NOMO-1 treated with dmso at 0.1 percent for 144 hours (cell line): ENCODE measurements around the gene THY1.
"Not testable (repeated sequence)": the region's sequence is repeated elsewhere in the genome, so short reads cannot be mapped to it uniquely, and the experiment has no call there.

Experiments used
- DNase-seq: peaks from one replicate; lab custom pipeline; 2025; ENCODE audit not compliant: unreplicated experiment; lab: John Stamatoyannopoulos, UW

The THY1 gene

DNA sequence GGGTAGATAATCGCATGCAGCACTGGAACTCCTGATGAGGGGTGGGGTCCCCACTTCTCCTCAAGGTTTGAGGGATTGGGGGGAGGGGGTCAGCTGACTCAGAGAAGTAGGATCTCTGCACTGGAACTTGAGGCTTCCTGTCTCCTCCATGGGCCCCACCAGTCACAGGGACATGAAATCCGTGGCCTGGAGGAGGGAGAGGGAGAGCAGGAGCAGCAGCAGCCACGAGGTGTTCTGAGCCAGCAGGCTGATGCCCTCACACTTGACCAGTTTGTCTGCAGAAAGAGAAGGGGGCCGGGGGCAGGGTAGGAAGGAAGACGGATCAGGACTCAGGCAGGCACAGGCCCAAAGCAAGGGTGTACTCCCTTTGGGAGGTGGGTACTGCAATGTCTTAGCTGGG, 3.7 kb downstream of the THY1 start:
- no peak for DNase-seq

DNA sequence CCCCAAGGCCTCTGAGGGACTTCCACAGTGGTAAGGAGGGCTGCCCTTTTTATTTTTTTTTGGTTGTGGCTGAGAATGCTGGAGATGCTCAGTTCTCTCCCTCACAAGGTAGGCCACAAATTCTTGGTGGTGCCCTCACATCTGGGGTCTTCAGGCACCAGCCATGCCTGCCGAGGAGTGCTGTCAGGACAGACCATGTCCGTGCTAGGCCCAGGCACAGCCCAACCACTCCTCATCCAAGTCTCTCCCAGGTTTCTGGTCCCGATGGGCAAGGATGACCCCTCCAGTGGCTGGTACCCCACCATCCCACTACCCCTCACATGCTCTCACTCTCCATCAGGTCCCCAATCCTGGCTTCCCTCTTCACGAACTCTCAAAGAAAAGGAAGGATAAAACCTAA, 4.2 kb downstream of the THY1 start:
- no peak for DNase-seq

DNA sequence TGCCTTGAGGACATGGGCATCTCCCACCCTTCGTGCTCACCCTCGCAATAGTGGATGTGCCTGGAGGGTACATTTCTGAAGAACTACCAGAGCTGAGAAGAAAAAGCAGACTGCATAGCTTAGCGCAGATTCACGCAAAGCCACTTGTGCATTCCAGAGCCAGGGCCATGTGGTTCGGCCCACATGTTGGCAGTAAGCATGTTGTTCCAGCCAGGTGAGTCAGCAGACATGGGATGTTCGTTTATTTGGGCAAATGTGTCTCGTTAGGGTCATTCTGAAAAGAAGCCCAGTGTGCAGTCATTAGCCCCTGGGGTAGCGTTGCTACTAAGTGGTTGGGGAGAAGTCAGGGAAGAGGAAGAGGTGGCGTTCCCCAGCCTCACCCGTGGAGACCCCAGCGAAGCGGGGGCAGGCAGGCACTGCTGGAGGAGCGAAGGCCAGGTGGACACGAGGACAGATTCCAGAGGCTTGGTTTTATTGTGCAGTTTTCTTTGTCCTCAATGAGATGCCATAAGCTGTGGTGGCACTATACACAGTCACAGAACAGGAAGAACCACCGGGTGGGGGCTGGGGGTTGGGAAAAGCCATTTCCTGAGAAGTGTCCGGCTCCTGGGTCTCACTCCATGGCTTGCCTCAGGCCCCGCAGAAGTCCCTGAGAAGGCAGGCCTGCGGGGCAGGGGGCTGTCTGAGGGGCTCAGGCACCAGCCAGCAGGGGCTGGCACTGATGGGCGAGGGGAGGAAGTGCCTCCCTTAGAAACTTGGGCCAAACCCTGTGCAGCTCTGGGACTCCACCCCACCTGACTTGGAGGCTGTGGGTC, 5.0 kb downstream of the THY1 start:
- DNase-seq, result no peak

DNA sequence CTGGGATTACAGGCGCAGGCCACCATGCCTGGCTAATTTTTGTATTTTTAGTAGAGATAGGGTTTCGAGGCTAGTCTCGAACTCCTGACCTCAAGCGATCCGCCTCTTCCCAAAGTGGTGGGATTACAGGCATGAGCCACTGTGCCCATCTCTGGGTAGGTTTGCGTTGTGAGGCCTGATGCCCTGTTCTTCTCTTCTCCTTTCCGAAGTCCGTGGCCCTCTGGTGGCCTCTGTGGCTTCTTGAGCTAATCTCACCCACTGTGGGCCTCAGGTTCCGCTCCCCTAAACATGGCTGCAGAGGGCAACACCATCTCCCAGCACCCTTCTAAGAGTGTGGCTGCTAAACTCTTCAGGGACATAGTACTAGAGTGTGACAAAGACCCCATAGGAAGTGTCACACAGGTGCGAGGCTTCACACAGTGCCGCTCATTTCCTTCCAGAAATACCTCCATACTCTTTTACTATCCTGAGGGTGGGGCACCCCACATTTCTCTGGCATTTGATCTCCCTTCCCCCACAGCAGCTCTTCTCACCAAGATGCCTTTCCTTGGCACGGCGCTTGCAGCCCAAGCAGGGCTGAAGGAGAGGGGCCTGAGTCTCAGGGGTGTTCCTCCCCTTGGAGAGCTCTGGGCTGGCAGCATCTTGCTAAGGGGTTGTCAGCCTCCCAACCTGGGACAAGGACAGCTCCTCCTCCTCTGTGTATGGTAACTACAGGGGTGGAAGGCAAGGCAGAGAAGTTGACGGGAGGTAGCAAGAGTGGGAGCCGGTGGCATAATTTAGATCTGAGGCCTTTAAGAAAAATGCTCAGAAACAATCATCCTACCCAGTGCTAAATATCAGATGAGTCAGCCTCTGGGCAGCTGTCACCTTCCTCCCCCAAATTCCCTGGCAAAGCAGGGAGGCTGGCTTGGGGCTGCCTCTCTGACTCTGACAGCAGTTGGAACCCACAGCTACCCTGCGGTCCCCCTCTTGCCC, 6.1 kb downstream of the THY1 start:
- no peak for DNase-seq

DNA sequence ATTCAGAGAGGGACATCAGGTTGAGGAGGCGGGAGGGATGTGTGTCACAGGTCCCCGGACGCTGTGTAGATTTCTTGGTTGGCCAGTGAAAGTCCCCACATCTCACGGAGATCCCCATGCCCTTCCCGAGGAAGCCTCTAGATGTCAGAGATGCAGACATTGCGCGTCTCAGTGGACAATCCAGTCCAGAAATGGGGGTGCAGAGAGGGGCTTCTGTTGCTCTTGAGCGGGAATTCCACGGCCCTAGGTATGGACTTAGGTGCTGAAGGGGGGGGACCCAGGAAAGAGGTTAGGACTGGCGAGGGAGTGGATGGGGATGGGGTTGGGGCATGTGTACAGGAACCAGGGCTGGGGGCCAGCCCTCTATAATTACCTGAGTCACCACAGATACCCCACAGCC, 7.0 kb downstream of the THY1 start:
- DNase-seq, result no peak

DNA sequence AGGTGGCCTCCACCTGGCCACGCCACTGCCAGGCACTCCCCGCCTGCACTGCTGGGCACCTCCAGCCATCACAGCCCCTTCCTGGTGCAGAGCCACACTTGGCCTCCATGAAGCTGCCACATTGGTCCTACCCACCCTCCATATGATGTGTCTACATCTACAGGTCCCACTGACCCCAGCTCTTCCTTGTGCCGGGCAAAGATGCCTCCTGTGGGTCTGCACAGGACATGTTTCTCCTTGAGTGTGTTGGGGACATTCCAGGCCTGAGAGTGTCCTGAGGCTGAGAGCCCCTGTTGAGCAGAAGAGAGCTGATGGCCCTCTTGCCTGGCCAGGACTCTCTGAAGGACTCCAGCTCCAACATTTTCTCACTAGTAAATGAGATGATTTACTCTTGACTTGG, 7.5 kb downstream of the THY1 start:
- no peak for DNase-seq

DNA sequence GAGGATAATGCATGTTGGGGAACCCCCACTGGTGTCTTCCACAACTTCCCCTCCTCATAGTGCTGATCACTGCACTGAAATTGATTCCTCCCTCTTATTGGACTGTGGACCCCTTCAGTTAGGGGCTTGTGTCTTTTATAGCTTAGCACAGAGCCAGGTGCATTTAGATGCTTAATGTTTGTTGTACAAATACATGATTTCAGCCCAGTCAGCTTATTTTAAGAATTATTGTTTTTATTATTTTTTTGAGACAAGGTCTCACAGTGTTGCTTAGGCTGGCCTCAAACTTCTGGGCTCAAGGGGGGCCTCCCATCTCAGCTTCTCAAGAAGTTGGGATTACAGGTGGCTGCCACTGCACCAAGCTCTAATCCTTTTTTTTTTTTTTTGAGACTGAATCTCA, 8.2 kb downstream of the THY1 start:
- DNase-seq, result no peak

DNA sequence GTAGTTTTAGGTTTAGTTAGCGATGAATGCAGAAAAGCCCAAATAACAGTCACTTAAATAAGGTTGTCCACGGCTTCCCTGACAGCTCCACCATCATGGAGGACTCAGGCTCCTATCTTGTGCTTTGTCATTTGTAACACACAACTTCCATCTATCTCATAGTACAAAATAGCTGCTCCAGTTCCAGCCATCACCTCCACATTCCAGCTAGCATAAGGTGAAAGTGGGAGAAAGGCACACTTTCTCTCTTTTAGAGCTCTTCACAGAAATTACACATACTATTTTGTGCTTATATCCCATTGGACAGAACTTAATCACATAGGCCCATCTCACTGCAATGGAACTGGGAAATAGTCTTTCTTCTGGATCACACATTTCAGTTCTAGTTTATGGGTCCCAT, 8.7 kb downstream of the THY1 start:
- DNase-seq, result no peak

DNA sequence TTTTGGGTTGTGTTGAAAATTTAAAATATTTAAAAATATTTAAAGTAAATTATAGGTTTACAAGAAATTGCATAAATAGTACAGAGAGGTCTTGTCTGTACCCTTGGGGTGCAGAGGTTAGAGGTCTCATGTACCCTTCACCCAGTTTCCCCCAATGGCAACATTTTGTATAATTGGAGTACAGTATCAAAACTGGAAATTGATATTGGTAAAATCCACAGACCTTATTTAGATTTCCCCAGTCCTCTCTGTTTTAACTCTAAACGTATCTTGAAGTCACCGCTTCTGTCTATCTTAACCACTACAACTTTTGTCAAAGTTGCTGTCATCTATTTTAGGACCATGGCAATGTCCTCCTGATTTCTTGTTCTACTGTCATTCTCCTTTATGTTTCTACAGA, 10.9 kb downstream of the THY1 start:
- no peak for DNase-seq

DNA sequence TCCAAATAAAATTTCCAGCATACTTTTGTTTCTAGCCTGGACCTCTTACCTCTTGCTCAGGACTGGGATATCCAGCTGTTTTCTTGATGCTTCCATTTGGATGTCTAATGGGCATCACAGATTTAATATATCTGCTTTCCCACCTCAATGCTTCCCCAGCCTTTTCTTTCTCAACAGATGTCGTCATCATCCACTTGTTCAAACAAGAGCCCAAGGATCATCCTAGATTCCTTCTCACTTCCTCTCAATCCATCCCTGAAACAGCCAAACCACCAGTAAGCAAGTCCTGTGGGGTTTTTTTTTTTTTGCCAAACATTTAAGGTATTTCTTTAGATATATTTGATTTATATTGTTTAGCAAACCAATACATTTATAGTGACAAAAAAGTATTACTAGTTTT, 12.5 kb downstream of the THY1 start:
- DNase-seq, result no peak

DNA sequence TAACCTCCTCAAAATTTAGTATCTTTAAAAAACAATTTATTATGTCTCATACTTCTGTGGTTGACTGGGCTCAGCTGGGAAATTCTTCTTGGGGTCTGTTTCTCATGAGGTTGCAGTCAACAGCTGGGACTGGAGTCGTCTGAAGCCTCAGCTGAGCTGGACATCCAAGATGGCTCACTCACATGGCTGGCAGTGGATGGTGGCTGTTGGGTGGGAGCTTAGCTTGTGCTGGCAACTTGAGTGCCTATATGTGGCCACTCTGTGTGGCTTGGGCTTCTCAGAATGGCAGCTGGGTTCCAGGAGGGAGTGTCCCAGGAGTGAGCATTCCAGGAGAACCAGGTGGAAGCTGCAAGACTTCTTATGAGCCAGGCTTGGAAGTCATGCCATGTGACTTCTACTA, 13.2 kb downstream of the THY1 start:
- no peak for DNase-seq

DNA sequence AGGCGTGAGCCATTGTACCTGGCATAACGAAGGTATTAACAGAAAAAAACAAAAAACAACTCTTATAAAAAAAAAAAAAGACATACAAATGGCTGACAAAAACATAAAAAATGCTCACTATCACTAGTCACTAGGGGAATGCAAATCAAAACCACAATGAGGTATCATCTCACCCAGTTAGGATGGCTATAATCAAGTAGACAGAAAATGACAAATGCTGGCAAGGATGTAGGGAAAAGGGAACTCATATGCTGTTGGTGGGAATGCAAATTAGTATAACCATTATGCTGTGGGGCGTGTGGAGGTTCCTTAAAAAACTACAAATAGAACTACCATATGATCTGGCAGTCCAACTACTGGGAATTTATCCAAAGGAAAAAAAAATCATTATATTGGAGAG, 17.0 kb downstream of the THY1 start:
- no peak for DNase-seq

DNA sequence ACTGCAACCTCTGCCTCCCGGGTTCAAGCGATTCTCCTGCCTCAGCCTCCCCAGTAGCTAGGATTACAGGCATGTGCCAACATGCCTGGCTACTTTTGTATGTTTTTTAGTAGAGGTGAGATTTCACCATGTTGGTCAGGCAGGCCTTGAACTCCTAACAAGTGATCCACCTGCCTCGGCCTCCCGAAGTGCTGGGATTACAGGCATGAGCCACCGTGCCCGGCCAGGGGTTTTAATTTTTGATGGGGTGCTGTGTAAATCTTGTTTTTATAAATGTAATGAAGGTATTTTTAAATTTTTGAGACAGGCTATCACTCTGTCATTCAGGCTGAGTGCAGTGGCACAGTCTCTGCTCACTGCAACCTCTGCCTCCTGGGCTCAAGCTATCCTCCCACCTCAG, 17.5 kb downstream of the THY1 start:
- DNase-seq, result not testable (repeated sequence)

DNA sequence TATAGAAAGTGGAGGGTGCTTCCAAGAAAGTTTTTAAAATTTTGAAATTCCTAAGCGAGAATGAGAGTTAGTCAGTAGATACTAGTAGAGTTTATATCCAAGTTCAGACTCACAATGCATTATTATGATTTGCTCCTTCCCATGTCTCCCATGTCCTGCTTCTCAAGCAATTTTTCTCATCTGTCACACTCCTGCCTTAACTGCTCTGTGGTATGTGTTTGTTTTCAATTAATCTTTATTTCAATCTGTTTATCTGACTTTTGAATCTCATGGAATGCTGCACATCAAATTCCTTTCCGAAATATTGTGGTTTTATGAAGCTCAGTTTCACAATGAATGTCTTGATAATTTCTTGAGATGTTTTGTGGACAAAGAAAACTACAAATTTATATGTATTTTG, 18.1 kb downstream of the THY1 start:
- no peak for DNase-seq

DNA sequence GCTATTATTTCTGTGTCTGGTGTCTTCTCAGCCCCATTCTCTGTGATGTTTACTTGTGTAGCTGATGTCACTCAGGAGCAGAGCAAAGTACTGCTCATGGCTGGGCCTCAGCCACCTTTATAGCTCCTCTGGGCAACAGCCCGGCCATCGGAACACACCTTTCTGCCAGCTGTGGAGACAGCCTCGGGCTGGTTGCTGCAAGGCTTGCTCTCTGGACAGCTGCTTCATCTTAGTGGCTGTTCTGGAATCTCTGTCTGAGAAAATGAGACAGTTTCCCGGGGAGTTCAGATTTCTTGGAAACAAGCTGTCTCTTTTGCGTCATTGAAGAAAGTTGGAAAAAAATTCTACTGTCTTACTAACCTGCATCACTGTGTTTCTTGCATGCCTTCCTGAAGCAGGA, 20.0 kb downstream of the THY1 start:
- DNase-seq, result no peak

DNA sequence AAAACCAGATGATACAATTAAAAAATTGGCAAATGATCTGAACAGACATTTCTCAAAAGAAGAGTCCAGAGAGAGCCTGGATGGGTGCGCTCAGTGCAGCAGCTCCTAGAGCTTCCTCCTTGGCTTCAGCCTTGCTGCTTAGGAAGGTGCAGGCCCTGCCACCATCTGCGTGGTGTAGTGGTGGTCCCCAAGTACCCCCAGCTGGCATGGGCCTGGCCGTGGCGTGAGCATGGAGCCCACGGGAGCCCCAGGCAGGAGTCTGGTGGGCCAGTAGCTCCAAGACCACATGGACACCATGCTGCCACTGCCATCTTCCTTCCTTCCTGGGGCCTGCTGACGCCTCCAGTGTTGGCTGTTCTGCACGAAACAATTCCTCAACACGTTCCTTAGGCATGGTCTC, 20.5 kb downstream of the THY1 start:
- no peak for DNase-seq

DNA sequence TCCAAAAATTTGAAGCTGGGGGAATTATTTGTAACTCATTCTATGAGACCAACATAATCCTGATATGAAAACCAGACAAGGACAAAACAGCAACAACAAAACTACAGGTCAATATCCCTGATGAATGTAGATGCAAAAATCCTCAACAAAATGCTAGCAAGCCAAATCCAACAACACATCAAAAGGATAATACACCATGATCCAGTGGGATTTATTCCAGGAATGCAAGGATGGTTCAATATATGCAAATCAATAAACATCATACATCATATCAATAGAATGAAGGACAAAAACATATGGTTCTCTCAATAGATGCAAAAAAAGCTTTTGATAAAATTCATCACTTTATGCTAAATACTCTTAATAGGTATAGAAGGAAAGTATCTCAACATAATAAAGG, 22.1 kb downstream of the THY1 start:
- DNase-seq, result no peak

DNA sequence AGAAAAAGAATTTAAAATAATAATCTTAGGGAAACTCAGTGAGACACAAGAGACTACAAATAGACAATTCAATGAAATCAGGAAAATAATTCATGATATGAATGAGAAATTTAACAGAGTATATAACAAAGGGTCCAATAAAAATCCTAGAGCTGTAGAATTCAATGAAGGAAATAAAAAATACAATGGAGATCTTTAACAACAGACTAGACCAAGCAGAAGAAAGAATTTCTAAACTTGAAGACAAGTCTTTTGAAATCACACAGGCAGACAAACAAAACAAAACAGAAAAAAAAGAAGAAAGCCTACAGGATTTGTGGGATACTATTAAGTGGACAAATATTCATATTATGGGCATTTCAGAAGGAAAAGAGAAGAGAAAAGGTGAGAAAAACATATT, 25.2 kb downstream of the THY1 start:
- no peak for DNase-seq

DNA sequence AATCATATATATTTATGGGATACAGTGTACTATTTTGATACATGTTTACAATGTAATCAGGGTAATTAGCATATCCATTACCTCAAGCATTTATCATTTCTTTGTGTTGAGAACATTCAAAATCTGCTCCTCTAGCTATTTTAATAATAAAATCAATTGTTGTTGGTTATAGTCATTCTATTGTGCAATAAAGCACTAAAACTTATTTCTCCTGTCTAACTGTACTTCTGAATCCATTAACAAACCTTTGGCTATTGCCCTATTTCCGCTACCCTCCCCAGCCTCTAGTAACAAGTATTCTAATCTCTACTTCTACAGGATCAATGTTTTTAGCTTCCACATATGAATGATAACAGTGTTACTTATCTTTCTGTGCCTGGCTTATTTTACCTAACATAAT, 26.1 kb downstream of the THY1 start:
- DNase-seq, result no peak

DNA sequence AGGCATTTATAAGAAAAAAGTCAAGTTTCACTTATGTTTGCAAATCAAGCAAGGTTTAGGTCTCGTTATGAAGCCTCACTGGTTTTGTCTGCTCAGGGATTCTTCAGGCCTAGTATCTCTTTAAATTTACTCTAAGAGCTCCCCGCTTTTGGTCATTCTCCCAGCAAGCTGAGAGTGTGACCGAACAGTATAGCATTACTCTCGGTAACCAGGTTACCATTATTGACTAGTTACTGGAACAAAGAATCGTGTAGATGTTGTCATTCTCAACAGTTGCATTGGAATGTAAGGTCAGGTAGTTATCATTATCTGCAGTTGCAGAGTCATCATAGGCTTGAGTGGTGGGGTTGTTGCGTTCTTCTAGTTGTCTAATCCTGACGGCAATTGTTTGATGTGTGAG, 31.7 kb downstream of the THY1 start:
- DNase-seq, result no peak

DNA sequence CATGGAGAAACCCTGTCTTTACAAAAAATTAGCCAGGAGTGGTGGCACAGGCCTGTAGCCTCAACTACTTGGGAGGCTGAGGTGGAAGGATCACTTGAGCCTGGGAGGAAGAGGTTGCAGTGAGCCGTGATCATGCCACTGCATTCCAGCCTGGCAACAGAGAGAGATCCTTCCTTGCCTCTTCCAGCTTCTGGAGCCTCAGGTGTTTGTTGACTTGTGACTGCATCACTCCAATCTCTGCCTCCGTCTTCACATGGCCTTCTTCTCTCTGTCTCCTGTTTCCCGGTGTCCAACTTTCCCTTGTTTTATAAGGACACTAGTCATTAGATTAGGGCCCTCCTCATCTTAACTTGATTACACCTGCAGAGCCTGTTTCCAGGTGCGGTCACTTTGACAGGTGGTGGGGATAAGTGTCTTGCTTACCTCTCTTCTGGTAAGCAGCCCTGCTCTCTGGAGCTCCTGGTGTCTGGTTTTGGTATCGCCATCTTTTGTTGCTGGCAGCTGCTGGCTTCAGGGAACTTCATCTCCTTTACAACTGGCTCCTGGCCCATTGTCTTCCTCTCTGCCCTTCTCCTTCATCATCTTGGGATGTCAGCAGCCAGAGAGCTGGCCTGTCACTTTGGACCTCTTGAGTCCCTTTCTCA, 33.2 kb downstream of the THY1 start:
- DNase-seq, result no peak

DNA sequence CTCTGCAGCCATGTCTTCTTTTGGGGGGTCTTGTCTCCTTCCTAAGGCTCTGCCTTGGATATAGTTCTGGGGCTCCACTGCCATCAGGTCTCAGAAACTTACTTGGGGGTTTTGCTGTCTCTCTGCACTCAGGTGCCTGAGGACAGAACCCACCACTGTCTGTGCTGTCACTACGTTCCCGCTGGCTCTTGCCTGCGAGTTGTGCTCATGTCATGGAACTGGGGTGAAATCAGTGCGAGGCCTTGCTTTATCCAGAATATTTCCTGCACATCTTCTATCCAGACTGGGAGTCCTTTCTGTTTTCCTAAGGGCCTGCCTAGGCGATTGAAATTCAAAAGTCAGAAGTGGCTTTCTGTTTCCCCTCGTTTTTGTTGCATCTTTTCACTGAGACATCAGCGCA, 34.9 kb downstream of the THY1 start:
- no peak for DNase-seq
